SJSA1 (cell line): ENCODE data around the gene ADGRA3. TPM values are rescaled to one million over a fixed set of nuclear protein-coding genes. Genes with fewer than 3 reads are reported as not detected.
"Not testable (repeated sequence)": the region's sequence is repeated elsewhere in the genome, so short reads cannot be mapped to it uniquely, and the experiment has no call there.

Experiments used
- DNase-seq, 2 experiments: peaks; one replicate each; pipeline ENCODE4 v3.0.0-alpha.2; 2015 to 2020; ENCODE audit warnings: low spot score in 2 of 2, low read depth in 1 of 2
- H3K27ac ChIP-seq: fragments of 250-450 bp; sonication (Bioruptor Pico); 2 replicates; pipeline ENCODE4 v1.5.1; 2020; ENCODE audit warnings: mild to moderate bottlenecking, moderate library complexity
- H3K27me3 ChIP-seq: fragments of 250-450 bp; sonication (Bioruptor Pico); replicated peaks from 2 replicates; pipeline ENCODE4 v1.5.1; 2020; ENCODE audit warnings: mild to moderate bottlenecking, moderate library complexity
- H3K36me3 ChIP-seq: fragments of 250-450 bp; sonication (Bioruptor Pico); 2 replicates; pipeline ENCODE4 v1.5.1; 2020; ENCODE audit warnings: mild to moderate bottlenecking
- H3K4me1 ChIP-seq: fragments of 250-450 bp; sonication (Bioruptor Pico); replicated peaks from 2 replicates; pipeline ENCODE4 v1.6.1; 2021; ENCODE audit warnings: mild to moderate bottlenecking
- H3K4me3 ChIP-seq: fragments of 250-450 bp; sonication (Bioruptor Pico); 2 replicates; pipeline ENCODE4 v1.5.1; 2020; ENCODE audit warnings: mild to moderate bottlenecking
- H3K9me3 ChIP-seq: fragments of 250-450 bp; sonication (Bioruptor Pico); replicated peaks from 2 replicates; pipeline ENCODE4 v1.5.1; 2020; ENCODE audit warnings: mild to moderate bottlenecking
- total RNA-seq: library from RNA; depleted of rRNA; stranded (reverse); fragments of >200 nt; shearing (Covaris generic); gene quantifications from 2 replicates; pipeline ENCODE4 v1.2.3, GENCODE V29; 2014

Gene ADGRA3
- total RNA-seq, 1 experiment from 2014 or later = 9.4 TPM

DNA sequence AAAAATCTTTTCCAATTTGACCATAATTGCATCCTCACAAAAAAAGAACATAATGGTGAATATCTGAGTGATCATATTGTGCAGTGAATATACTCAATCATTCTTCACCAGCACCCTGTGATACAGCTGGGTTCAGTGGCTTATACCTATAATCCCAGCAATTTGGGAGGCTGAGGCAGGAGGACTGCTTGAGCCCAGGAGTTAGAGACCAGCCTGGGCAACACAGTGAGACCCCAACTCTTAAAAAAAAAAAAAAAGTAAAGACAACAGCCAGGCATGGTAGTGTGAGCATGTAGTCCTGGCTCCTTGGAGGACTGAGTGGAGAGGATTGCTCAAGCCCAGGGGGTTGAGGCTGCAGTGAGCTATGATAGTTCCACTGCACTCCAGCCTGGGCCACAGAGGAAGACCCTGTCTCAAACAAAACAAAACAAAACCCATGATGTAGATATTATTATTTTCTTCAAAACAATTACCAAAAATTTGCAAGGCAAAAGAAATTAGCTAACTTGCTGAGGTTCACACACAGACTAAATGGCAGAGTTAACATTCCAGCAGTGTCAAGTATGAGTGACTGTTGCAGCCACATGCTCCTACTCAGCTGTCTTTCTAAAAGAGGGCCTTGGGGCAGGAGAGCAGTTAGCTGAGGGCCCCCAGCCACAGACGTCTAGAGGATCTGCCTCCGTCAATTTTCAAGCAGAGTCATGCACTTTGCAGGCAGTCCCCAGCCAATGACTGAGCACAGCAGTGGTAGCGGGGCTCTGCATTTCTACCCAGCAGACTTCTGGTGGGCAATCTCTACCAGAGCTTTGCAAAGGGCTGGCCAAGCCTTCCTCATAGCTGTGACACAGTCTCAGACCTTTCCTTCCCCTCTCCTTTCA is 33.4 kb downstream of the ADGRA3 start:
- no peak overlapping the region for H3K27ac ChIP-seq

DNA sequence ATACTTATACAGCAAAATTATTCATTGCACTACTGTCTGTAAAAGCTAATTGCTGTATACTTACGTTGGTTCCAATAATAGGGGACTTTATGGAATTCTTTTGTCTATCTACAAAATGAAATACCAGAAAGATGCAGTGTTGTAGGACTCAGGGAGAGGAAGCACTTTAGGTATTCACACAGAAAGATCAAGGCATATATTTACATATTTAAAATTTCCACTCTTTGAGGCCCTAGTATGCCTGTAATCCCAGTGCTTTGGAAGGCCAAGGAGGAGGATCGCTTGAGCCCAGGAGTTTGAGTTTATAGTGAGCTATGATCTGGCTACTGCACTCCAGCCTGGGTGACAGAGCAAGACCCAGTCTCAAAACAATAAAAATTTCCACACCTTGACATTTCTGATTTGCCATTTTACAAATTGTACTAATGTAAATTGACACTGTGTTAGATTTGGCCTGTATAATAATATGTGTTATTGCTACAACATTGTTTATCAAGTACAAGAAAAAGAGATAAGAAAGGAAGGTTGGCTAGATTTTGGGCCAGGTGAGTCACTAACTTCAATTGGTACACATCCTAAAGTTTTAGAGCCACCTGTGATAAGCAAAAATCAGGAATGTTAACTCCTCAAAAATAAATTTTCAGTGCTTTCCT is 35.1 kb downstream of the ADGRA3 start:
- Histone ChIP-seq H3K4me1 (no peaks in the 10 kb centered on the region), H3K36me3 (no peaks in the 10 kb centered on the region), H3K4me3 (no peak overlapping the region), H3K27me3 (no peaks in the 10 kb centered on the region), H3K27ac (no peak overlapping the region), H3K9me3 (no peaks in the 10 kb centered on the region)
- no peak for DNase-seq

More for the DNA sequence above, 33.4 kb downstream of the ADGRA3 start:
- H3K27me3 ChIP-seq = no peaks in the 10 kb centered on the region
- H3K4me3 ChIP-seq = no peak overlapping the region
- no peaks in the 10 kb centered on the region for H3K4me1 ChIP-seq
- H3K36me3 ChIP-seq = no peaks in the 10 kb centered on the region
- H3K9me3 ChIP-seq = no peaks in the 10 kb centered on the region
- no peak for DNase-seq

DNA sequence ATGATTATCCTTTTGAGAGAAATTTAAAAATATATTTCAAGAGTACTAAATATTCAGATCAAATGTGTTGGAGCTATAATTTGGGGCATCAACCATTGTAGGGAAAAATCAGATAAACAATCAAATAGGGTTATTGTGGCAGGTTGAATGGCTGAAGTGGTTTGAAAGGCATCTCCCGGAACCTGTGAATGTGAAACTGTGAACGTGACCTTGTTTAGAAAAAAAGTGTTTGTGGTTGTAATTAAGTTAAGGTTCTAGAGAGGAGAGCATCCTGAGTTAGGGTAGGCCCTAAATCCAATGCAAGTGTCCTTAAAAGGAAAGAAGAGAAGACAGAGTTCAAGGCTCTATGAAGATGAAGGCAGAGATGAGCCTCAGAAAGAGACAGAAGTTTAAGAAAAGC is 37.4 kb downstream of the ADGRA3 start:
- Histone ChIP-seq H3K36me3 (no peaks in the 10 kb centered on the region), H3K4me3 (no peak overlapping the region), H3K27me3 (no peaks in the 10 kb centered on the region), H3K27ac (no peak overlapping the region), H3K4me1 (no peaks in the 10 kb centered on the region), H3K9me3 (no peaks in the 10 kb centered on the region)
- DNase-seq = no peak

DNA sequence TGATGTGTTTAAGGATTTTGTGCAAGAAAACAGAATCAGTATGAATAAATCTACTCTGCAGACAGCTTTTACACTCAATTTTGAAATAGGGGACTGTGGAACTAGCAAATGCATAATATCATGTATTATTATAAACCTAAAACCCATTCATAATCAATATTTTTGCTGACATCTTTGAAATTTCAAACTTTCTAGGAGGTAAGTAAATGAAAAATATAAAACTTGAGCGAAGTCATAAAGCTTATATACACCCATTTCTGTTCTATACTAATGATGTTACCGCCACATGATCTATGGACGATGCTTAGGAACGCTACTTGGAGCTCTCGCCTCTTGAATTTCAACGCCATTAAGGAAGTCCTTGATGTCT is 38.1 kb downstream of the ADGRA3 start:
- Histone ChIP-seq H3K36me3 (no peaks in the 10 kb centered on the region), H3K27ac (no peak overlapping the region), H3K4me3 (no peak overlapping the region), H3K9me3 (no peaks in the 10 kb centered on the region), H3K27me3 (no peaks in the 10 kb centered on the region), H3K4me1 (no peaks in the 10 kb centered on the region)
- no peak for DNase-seq

DNA sequence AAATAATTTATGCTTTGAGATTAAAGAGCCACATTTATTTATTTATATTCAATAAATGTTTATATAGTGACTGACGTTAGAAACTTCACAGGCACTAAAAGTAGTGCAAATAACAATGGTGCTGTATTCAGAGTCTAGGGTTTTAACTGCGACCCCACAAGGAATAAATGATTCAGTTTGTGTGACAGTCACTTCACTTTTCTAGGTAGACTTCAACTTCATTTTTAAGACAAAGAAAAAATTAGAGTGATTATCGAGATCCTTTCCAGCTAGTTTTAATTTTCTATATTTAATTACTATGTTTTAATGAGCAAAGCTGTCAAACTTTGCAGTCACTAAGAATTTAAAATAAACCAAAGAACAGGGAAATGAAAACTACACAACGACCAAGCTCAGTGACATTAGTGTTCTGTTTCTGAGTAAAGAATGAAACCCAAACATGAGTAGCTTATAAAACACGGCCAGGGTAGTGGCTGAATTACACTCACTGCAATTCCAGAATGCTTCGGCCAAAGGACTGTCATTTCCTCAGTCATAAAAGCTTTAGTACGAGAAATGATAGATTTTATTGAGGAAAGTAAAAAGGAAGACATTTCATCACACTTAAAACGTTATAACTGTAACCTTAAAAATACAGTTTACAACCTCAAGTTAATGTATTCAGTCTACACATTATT is 38.6 kb downstream of the ADGRA3 start:
- H3K4me1 ChIP-seq = no peaks in the 10 kb centered on the region
- no peak overlapping the region for H3K27ac ChIP-seq
- no peaks in the 10 kb centered on the region for H3K36me3 ChIP-seq
- H3K4me3 ChIP-seq = no peak overlapping the region
- no peaks in the 10 kb centered on the region for H3K9me3 ChIP-seq
- H3K27me3 ChIP-seq = no peaks in the 10 kb centered on the region
- DNase-seq = no peak

DNA sequence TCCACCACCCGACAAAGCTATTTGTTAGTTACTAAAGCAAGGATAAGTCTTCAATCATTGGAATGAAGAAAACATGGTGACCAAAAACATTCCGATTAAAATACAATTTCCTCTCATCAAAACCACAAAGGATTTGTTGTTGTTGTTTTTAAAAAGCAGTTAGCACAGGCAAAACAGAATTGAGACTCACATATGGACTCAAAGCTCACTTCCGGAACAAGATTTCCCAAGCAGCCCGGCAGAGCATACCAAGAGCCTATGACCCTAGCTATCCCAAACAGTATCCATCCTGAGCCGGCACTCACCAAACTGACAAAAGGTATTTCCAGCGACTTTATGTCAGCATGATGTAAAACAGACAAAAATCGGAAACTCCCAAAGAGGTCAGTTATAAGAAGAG is 39.9 kb downstream of the ADGRA3 start:
- no peaks in the 10 kb centered on the region for H3K9me3 ChIP-seq
- no peak for DNase-seq
- no peaks in the 10 kb centered on the region for H3K27me3 ChIP-seq
- no peaks in the 10 kb centered on the region for H3K36me3 ChIP-seq
- no peak overlapping the region for H3K4me3 ChIP-seq
- no peaks in the 10 kb centered on the region for H3K4me1 ChIP-seq
- no peak overlapping the region for H3K27ac ChIP-seq

DNA sequence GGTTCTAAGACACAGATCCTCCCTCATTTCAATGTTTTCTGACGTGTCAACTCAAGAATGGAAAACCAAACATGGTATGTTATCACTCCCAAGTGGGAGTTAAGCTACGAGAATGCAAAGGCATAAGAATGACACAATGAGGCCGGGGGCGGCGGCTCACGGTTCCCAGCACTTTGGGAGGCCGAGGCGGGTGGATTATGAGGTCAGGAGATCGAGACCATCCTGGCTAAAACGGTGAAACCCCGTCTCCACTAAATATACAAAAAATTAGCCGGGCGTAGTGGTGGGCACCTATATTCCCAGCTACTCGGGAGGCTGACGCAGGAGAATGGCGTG is 40.6 kb downstream of the ADGRA3 start:
- not testable (repeated sequence) for H3K27ac ChIP-seq, H3K36me3 ChIP-seq, DNase-seq, H3K27me3 ChIP-seq, H3K4me1 ChIP-seq, H3K9me3 ChIP-seq, H3K4me3 ChIP-seq

DNA sequence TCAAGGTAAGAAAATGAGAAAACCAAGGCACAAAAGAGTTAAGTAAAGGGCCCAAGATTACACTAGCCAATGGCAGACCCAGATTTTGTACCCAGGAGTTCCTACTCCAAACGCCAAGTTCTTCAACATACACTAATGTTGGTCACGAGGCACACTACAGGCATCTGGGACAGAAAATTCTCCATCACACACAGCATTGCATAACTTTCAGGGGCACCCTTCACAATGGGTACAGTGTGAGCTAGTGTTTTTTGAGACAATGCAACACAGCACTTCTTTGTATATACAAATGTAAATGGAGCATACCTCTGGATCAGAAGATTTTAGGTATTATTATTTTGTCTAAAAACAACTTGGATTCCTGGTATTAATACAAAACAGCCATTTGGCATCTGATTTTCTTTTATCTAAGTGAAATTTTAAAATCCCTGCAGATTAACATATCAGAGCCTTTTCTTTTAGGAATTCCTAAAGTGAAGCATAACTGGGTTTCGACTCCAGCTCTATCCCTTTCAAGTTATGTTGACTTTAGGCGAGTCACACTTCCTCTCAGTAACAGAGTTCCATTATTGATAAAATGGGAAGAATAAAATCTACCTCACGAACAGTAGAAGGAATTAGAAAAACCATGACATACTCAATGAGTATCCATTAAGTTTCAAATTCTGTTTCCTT is 41.1 kb downstream of the ADGRA3 start:
- no peak for DNase-seq
- no peaks in the 10 kb centered on the region for H3K4me1 ChIP-seq
- H3K9me3 ChIP-seq = no peaks in the 10 kb centered on the region
- H3K27me3 ChIP-seq = no peaks in the 10 kb centered on the region
- H3K4me3 ChIP-seq = no peak overlapping the region
- H3K27ac ChIP-seq = no peak overlapping the region
- H3K36me3 ChIP-seq = no peaks in the 10 kb centered on the region

DNA sequence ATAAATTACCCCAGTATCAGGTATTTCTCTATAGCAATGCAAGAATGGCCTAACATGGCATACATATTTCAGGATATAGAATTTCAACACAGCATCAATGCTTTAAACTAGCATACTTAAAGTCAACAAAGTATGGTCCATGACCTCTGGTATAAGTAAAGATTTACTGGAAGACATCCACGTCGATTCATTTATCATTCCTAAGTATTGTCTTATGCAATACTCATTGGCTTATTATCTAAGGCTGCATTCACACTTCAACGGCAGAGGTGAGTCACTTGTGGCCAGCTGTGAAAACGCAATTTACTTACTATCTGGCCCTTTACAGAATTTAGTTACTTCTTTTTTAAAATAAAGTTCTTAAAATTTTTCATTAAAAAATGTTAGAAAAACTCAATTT is 42.6 kb downstream of the ADGRA3 start:
- DNase-seq = no peak
- H3K27ac ChIP-seq = no peak overlapping the region
- H3K36me3 ChIP-seq = no peaks in the 10 kb centered on the region

DNA sequence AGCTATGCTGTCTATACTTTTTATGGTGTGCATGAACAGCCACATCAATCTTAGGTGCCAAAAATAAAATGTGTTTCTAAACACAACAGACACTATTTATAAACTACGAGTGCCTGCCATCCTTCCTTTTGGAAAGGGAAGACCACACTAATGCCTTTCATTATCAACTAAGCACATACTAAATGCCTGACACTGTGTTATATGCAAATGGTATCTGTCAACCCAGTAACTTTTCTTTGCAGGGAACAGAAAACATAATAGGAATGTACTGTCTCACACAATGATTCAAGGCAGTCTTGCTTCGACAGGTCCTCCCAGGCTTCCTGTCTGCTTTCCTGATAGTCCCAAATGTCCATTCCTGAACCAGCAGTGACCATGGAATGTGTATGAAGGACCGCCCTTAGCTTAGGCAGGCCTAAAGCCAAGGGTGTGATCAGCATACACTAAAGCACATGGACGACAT is 43.8 kb downstream of the ADGRA3 start:
- no peak for DNase-seq
- H3K27ac ChIP-seq = no peak overlapping the region
- H3K9me3 ChIP-seq = no peaks in the 10 kb centered on the region
- H3K4me1 ChIP-seq = no peaks in the 10 kb centered on the region
- no peak overlapping the region for H3K4me3 ChIP-seq
- H3K27me3 ChIP-seq = no peaks in the 10 kb centered on the region
- no peaks in the 10 kb centered on the region for H3K36me3 ChIP-seq

More for the DNA sequence above, 42.6 kb downstream of the ADGRA3 start:
- Histone ChIP-seq H3K9me3 (no peaks in the 10 kb centered on the region), H3K27me3 (no peaks in the 10 kb centered on the region), H3K4me3 (no peak overlapping the region), H3K4me1 (no peaks in the 10 kb centered on the region)

DNA sequence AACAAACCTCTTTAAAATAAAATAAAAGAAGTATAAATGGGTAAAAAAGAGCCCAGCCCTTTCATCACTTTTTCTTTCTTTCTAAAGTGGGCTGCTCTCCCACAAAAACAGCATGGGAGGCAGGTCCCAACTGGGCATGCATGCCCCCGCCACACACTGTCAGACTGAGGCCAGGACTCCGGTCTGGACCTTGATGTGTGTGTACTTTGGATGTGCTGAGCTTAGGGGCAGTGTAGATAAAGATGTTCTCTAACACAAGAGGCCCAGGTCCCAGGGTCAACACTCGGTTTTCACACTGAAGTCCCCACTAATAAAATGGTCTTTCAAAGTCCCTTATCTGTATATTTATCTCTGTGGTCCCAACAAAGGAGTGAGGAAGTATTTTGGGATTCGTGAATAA is 44.4 kb downstream of the ADGRA3 start:
- H3K27me3 ChIP-seq = no peaks in the 10 kb centered on the region
- no peak overlapping the region for H3K4me3 ChIP-seq
- DNase-seq = no peak
- no peaks in the 10 kb centered on the region for H3K4me1 ChIP-seq
- no peak overlapping the region for H3K27ac ChIP-seq
- no peaks in the 10 kb centered on the region for H3K9me3 ChIP-seq
- H3K36me3 ChIP-seq = no peaks in the 10 kb centered on the region

DNA sequence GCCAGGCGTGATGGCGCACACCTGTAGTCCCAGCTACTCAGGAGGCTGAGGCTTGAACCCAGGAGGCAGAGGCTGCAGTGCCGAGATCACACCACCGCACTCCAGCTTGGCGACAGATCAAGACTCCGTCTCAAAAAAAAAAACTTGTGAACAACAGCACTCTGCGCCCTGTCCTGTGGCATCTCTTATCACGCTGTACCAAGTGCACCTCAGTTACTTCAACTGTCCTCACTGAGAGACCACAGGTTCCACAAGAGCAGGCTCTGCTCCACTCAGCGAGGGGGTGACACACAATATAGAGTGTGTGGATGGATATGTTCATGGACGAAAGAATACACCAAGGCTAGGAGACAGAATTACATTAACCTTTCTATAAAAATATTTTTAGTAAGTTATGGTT is 49.3 kb downstream of the ADGRA3 start:
- no peak for DNase-seq
- Histone ChIP-seq H3K36me3 (no peaks in the 10 kb centered on the region), H3K4me1 (no peaks in the 10 kb centered on the region), H3K4me3 (no peak overlapping the region), H3K9me3 (no peaks in the 10 kb centered on the region), H3K27ac (no peak overlapping the region), H3K27me3 (no peaks in the 10 kb centered on the region)

DNA sequence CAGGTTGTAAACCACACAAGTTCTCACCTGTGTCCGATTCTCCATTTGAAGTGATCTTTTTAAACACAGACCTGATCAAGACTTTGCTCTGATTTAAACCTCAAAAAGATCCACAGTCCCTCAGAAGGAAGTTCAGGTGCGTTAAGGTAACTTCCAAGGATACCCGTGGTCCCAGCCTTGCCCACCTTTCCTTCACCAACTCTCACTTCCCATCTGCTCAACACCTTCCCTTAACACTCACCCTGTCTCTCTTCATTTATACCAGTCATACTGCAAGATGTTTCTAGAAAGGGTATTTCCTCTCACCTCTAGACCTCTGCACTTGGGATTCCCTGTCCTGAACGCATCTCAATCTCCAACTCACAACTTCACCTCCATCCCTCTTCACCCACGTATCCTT is 49.9 kb downstream of the ADGRA3 start:
- H3K9me3 ChIP-seq = no peaks in the 10 kb centered on the region
- H3K27ac ChIP-seq = no peak overlapping the region
- H3K36me3 ChIP-seq = no peaks in the 10 kb centered on the region

DNA sequence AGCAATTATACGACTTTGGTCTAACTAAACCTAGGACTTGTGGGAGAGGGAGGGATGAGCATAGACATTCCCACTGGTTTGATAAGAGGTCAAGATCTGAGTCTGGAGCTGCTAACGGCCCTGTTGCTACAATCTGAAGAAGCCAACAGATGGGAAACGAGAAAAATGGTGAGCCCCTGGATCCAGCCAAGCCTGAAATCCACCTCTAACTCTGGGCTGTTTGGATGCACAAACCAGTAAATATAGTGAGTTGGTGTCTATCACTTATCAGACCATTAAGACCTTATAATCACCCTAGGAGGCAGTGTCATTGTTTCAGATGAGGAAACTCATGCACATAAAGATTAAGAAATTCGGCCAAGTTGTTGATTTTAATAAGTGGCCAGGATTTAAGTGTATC is 50.5 kb downstream of the ADGRA3 start:
- no peaks in the 10 kb centered on the region for H3K4me1 ChIP-seq
- H3K27ac ChIP-seq = no peak overlapping the region
- H3K4me3 ChIP-seq = no peak overlapping the region
- DNase-seq = no peak
- H3K36me3 ChIP-seq = no peaks in the 10 kb centered on the region
- no peaks in the 10 kb centered on the region for H3K27me3 ChIP-seq
- H3K9me3 ChIP-seq = no peaks in the 10 kb centered on the region

More for the DNA sequence above, 49.9 kb downstream of the ADGRA3 start:
- no peaks in the 10 kb centered on the region for H3K4me1 ChIP-seq
- no peak overlapping the region for H3K4me3 ChIP-seq
- no peaks in the 10 kb centered on the region for H3K27me3 ChIP-seq
- no peak for DNase-seq
